Panc1 (cell line): ENCODE measurements around the gene DGKD. TPM values are rescaled to one million over a fixed set of nuclear protein-coding genes. Genes with fewer than 3 reads are reported as not detected.

Experiments used
- ATAC-seq: fragments of 200-7000 bp; cut with Tn5 transposase; 2 replicates; pipeline ENCODE4 v1.9.1; 2020; ENCODE audit warnings: mild to moderate bottlenecking, moderate library complexity
- BruUV-seq: library from RNA; stranded (reverse); fragments of 400-500 nt; replicated peaks from 2 replicates; lab custom pipeline; 2021; lab: Mats Ljungman, UMichigan
- CTCF ChIA-PET: fragments of 300-600 bp; sonication (Branson Sonifier 250); formaldehyde crosslinking; loops from one replicate; lab custom pipeline; 2022; ENCODE audit warnings: antibody characterized with exemption; lab: Charles Lee
- POLR2A ChIA-PET: fragments of 300-600 bp; sonication (Branson Sonifier 250); formaldehyde crosslinking; loops from one replicate; lab custom pipeline; 2022; ENCODE audit warnings: antibody characterized with exemption; lab: Charles Lee
- DNase-seq: peaks from one replicate; pipeline ENCODE4 v3.0.0-alpha.2; 2010; ENCODE audit warnings: low read depth, low spot score
- H3K27ac ChIP-seq: 2 replicates; pipeline ENCODE4 v1.5.1; 2011; ENCODE audit warnings: mild to moderate bottlenecking, low read length, inconsistent platforms
- H3K27me3 ChIP-seq: fragments of 200-500 bp; sonication (Bioruptor generic); 2 replicates; pipeline ENCODE4 v1.6.0; 2014; ENCODE audit warnings: low read length, inconsistent platforms; ENCODE audit not compliant: control insufficient read depth, insufficient read depth
- H3K36me3 ChIP-seq: fragments of 200-500 bp; sonication (Bioruptor generic); 2 replicates; pipeline ENCODE4 v1.5.1; 2014; ENCODE audit warnings: inconsistent platforms, mild to moderate bottlenecking, low read length, moderate library complexity; ENCODE audit not compliant: control insufficient read depth, insufficient read depth
- H3K4me1 ChIP-seq: 2 replicates; pipeline ENCODE4 v1.5.1; 2011; ENCODE audit warnings: inconsistent platforms, mild to moderate bottlenecking, low read length, moderate library complexity; ENCODE audit not compliant: control insufficient read depth, insufficient read depth
- H3K4me3 ChIP-seq, 2 experiments: 2 replicates each; pipeline ENCODE4 v1.5.1; 2011 to 2012; ENCODE audit warnings: low read depth in 2 of 2, low read length in 2 of 2, mild to moderate bottlenecking in 2 of 2, inconsistent platforms in 1 of 2, moderate library complexity in 1 of 2
- H3K9me3 ChIP-seq: fragments of 200-500 bp; sonication (Bioruptor generic); 2 replicates; pipeline ENCODE4 v1.5.1; 2014; ENCODE audit warnings: low read depth, mild to moderate bottlenecking, inconsistent platforms, low read length, moderate library complexity; ENCODE audit not compliant: control insufficient read depth, insufficient read depth
- CTCF ChIP-seq: fragments of 450-650 bp; IDR thresholded peaks from 2 replicates; pipeline ENCODE4 v1.5.1; 2017; ENCODE audit warnings: mild to moderate bottlenecking
- POLR2AphosphoS5 ChIP-seq: IDR thresholded peaks from 2 replicates; pipeline ENCODE4 v1.6.1; 2012; ENCODE audit warnings: mild to moderate bottlenecking, low read depth, low read length, moderate library complexity
- REST ChIP-seq, 2 experiments: IDR thresholded peaks; 2 replicates each; pipeline ENCODE4 v1.6.1; 2011 to 2012; ENCODE audit warnings: low read depth in 2 of 2, control low read depth in 1 of 2, low read length in 1 of 2, mild to moderate bottlenecking in 1 of 2, moderate library complexity in 1 of 2; ENCODE audit not compliant: insufficient read depth in 1 of 2
- SIN3A ChIP-seq: IDR thresholded peaks from 2 replicates; pipeline ENCODE4 v1.6.1; 2012; ENCODE audit warnings: low read depth, mild to moderate bottlenecking, low read length, moderate library complexity, borderline replicate concordance; ENCODE audit not compliant: insufficient read depth
- TCF7L2 ChIP-seq: IDR thresholded peaks from 2 replicates; pipeline ENCODE4 v1.6.1; 2011; ENCODE audit warnings: mild to moderate bottlenecking, low read depth, low read length, inconsistent platforms
- in situ Hi-C: cut with HindIII; loops from 2 replicates; pipeline ENCODE4 v1.10.0; 2016; ENCODE audit warnings: low sequenced_read_pairs, low pct_unique_long_range_greater_than_20kb
- intact Hi-C: fragments of 100-400 bp; cut with micrococcal nuclease; formaldehyde crosslinking; loops from one replicate; pipeline ENCODE4 v1.10.0; 2022; ENCODE audit not compliant: unreplicated experiment
- total RNA-seq: library from RNA; stranded (reverse); gene quantifications from one replicate; pipeline ENCODE4 v1.2.1, GENCODE V29; 2021; ENCODE audit not compliant: unreplicated experiment

The DGKD gene
- total RNA-seq, 1 experiment from 2014 or later: 89.0 TPM

- peaks cover 14% of the 10 kb centered on the region; the same call in 1 of the 2 replicates for H3K9me3 ChIP-seq
- POLR2A ChIA-PET: no interaction called here
- H3K27ac ChIP-seq: no peak overlapping the region
- no peak overlapping the region for H3K4me3 ChIP-seq
- in situ Hi-C loops: no loop called here
- CTCF ChIA-PET: no interaction called here
- intact Hi-C loops: no loop called here
- H3K27me3 ChIP-seq: no peaks in the 10 kb centered on the region
- no TSS peak for BruUV-seq
- TF ChIP-seq CTCF: no peak
- no peak for TF ChIP-seq REST (IDR thresholded peaks at IDR 0.05; ENCODE audit: insufficient read depth in 1 of 2, low read depth in 2 of 2, low read length in 1 of 2)
- no peak for TF ChIP-seq SIN3A
- no peak for TF ChIP-seq TCF7L2
- TF ChIP-seq POLR2AphosphoS5: no peak
- no peaks in the 10 kb centered on the region for H3K4me1 ChIP-seq
- ATAC-seq: no peak
- H3K36me3 ChIP-seq: no peaks in the 10 kb centered on the region
- DNase-seq: no peak
These were observed 149.2 kb downstream of the DGKD start for GRCh38 chr2:233503481-233503880.

GRCh38 chr2:233503947-233504637 lies 149.8 kb downstream of the DGKD start:
- no peak for ATAC-seq
- Histone ChIP-seq H3K27ac (no peak overlapping the region), H3K36me3 (no peaks in the 10 kb centered on the region), H3K27me3 (no peaks in the 10 kb centered on the region), H3K4me1 (no peaks in the 10 kb centered on the region), H3K4me3 (no peak overlapping the region), H3K9me3 (peaks cover 14% of the 10 kb centered on the region; the same call in 1 of the 2 replicates)
- no peak for DNase-seq
- ChIA-PET CTCF (no interaction called here), POLR2A (no interaction called here)
- in situ Hi-C loops (no loop called here), intact Hi-C loops (no loop called here)
- TF ChIP-seq POLR2AphosphoS5 (no peak), TCF7L2 (no peak), SIN3A (no peak), CTCF (no peak), REST (IDR thresholded peaks at IDR 0.05; ENCODE audit: insufficient read depth in 1 of 2, low read depth in 2 of 2, low read length in 1 of 2) (no peak)
- no TSS peak for BruUV-seq
